Right lobe of liver (tissue), 4 donors: ENCODE data around the gene NARS2.

Experiments
- CTCF ChIP-seq, 4 donors: fragments of 200-600 bp in 3 of 4; fragments of 450-650 bp in 1 of 4; IDR thresholded peaks; one replicate each; pipeline versions ENCODE4 v1.5.1 to v1.8.0; 2016 to 2022; ENCODE audit warnings: antibody characterized with exemption in 4 of 4, mild to moderate bottlenecking in 2 of 4
- POLR2A ChIP-seq: fragments of 450-650 bp; IDR thresholded peaks from one replicate; pipeline ENCODE4 v1.6.1; 2017; ENCODE audit warnings: antibody characterized with exemption, mild to moderate bottlenecking
- donor health status: DM: no; HTN: no; CAD: no.
- donor health status: DM: no; HTN: no; CAD: no.
- donor health status: DM: no; HTN: yes; CAD: no.

GRCh38 chr11:78612721-78613377, 38.2 kb upstream of the NARS2 start:
- TF ChIP-seq CTCF (IDR thresholded peaks at IDR 0.05): no peak
- TF ChIP-seq POLR2A: no peak
